Epithelial cell of proximal tubule (primary cell): ENCODE measurements around the gene MAGOHB. TPM values are rescaled to one million over a fixed set of nuclear protein-coding genes. Genes with fewer than 3 reads are reported as not detected.
"Not testable (repeated sequence)": the region's sequence is repeated elsewhere in the genome, so short reads cannot be mapped to it uniquely, and the experiment has no call there.

Experiments used
- DNase-seq: peaks from one replicate; pipeline ENCODE4 v3.0.0-alpha.2; 2011; ENCODE audit warnings: low read depth
- H3K4me3 ChIP-seq: 2 replicates; pipeline ENCODE4 v1.5.1; 2011; ENCODE audit warnings: low read depth, mild to moderate bottlenecking, low read length
- CTCF ChIP-seq: conservative IDR thresholded peaks from 2 replicates; pipeline ENCODE4 v1.5.1; 2012; ENCODE audit warnings: low read depth, mild to moderate bottlenecking, low read length
- total RNA-seq: library from RNA; depleted of rRNA; stranded (reverse); fragments of >200 nt; gene quantifications from 2 replicates; pipeline ENCODE4 v1.2.3, GENCODE V29; 2015

MAGOHB gene
- total RNA-seq, 1 donor from 2014 or later, result 30.8 TPM

- TF ChIP-seq CTCF, result no peak
- no peak for DNase-seq
- H3K4me3 ChIP-seq, result peak overlapping the region; percentile 81
These were observed 604 bp upstream of the MAGOHB start for GRCh38 chr12:10614056-10614370.

GRCh38 chr12:10612984-10613348 lies 443 bp downstream of the MAGOHB start:
- no peak for DNase-seq
- TF ChIP-seq CTCF, result no peak
- H3K4me3 ChIP-seq, result peak overlapping the region; percentile 81

- H3K4me3 ChIP-seq, result peak overlapping the region; percentile 81
- no peak for TF ChIP-seq CTCF
These were observed 1.3 kb downstream of the MAGOHB start for GRCh38 chr12:10612110-10612509.

GRCh38 chr12:10611258-10611657 lies 2.2 kb downstream of the MAGOHB start:
- not testable (repeated sequence) for DNase-seq, H3K4me3 ChIP-seq

More at GRCh38 chr12:10612110-10612509, 1.3 kb downstream of the MAGOHB start:
- DNase-seq, result no peak

- no peak for TF ChIP-seq CTCF
These were observed 3.2 kb downstream of the MAGOHB start for GRCh38 chr12:10610188-10610587.

GRCh38 chr12:10607885-10608458 lies 5.4 kb downstream of the MAGOHB start:
- DNase-seq, result no peak
- no peak overlapping the region for H3K4me3 ChIP-seq
- peak; percentile 51 for TF ChIP-seq CTCF

More at GRCh38 chr12:10610188-10610587, 3.2 kb downstream of the MAGOHB start:
- DNase-seq, result no peak
- H3K4me3 ChIP-seq, result no peak overlapping the region

- TF ChIP-seq CTCF, result no peak
- no peak for DNase-seq
- H3K4me3 ChIP-seq, result no peak overlapping the region
These were observed 11.5 kb downstream of the MAGOHB start for GRCh38 chr12:10601860-10602259.
